Measurements from ENCODE around the gene IL27RA. TPM values are rescaled to one million over a fixed set of nuclear protein-coding genes. Genes with fewer than 3 reads are reported as not detected.

The IL27RA gene
- total and polyA plus RNA-seq, 3 donors from 2014 or later, result 3.5 to 5.2 (median 4.9) TPM

- H3K9me3 ChIP-seq, result no peaks in the 10 kb centered on the region
- no peak for DNase-seq
- no peaks in the 10 kb centered on the region for H3K36me3 ChIP-seq (ENCODE audit: low read depth, missing control alignments)
- H3K27ac ChIP-seq, result no peak overlapping the region
- intact Hi-C loops (cut with DNase I; ENCODE audit: low total_unique reads), result no loop called here
- no peaks in the 10 kb centered on the region for H3K4me1 ChIP-seq
- 88 to 90% methylated on average over 6 to 9 of the region's 9 CpGs for WGBS, 2 donors
- TF ChIP-seq CTCF (IDR thresholded peaks at IDR 0.05) (no peak), POLR2A (IDR thresholded peaks at IDR 0.05) (no peak)
- H3K4me3 ChIP-seq, result no peak overlapping the region
- H3K27me3 ChIP-seq, result no peaks in the 10 kb centered on the region
These were observed 20.4 kb downstream of the IL27RA start for GRCh38 chr19:14051980-14052379.

- no peak for DNase-seq
- WGBS, 2 donors, result 88 to 91% methylated on average over 6 of the region's 6 CpGs
- Histone ChIP-seq H3K27me3 (no peaks in the 10 kb centered on the region), H3K36me3 (ENCODE audit: low read depth, missing control alignments) (no peaks in the 10 kb centered on the region), H3K4me1 (no peaks in the 10 kb centered on the region), H3K4me3 (no peak overlapping the region), H3K9me3 (no peaks in the 10 kb centered on the region), H3K27ac (no peak overlapping the region)
- intact Hi-C loops (cut with DNase I; ENCODE audit: low total_unique reads), result no loop called here
- no peak for TF ChIP-seq CTCF (IDR thresholded peaks at IDR 0.05)
- no peak for TF ChIP-seq POLR2A (IDR thresholded peaks at IDR 0.05)
These were observed 20.9 kb downstream of the IL27RA start for GRCh38 chr19:14052470-14052869.

GRCh38 chr19:14053032-14053431 is 21.5 kb downstream of the IL27RA start:
- DNase-seq, result no peak
- H3K27ac ChIP-seq, result no peak overlapping the region
- no peaks in the 10 kb centered on the region for H3K36me3 ChIP-seq (ENCODE audit: low read depth, missing control alignments)
- H3K4me3 ChIP-seq, result no peak overlapping the region
- H3K9me3 ChIP-seq, result no peaks in the 10 kb centered on the region
- no peak for TF ChIP-seq CTCF (IDR thresholded peaks at IDR 0.05)
- peaks cover 3% of the 10 kb centered on the region for H3K4me1 ChIP-seq
- no peaks in the 10 kb centered on the region for H3K27me3 ChIP-seq
- intact Hi-C loops (cut with DNase I; ENCODE audit: low total_unique reads), result no loop called here
- WGBS, 2 donors, result 94 to 95% methylated on average over 3 of the region's 3 CpGs

GRCh38 chr19:14053500-14053899 is 21.9 kb downstream of the IL27RA start:
- H3K27ac ChIP-seq, result no peak overlapping the region
- no peaks in the 10 kb centered on the region for H3K27me3 ChIP-seq
- intact Hi-C loops (cut with DNase I; ENCODE audit: low total_unique reads), result no loop called here
- WGBS, 2 donors, result 89 to 100% methylated on average over 3 to 10 of the region's 11 CpGs
- H3K9me3 ChIP-seq, result no peaks in the 10 kb centered on the region
- DNase-seq, result no peak
- TF ChIP-seq POLR2A (IDR thresholded peaks at IDR 0.05) (no peak), CTCF (IDR thresholded peaks at IDR 0.05) (no peak)
- H3K36me3 ChIP-seq (ENCODE audit: low read depth, missing control alignments), result no peaks in the 10 kb centered on the region
- H3K4me1 ChIP-seq, result peaks cover 3% of the 10 kb centered on the region
- no peak overlapping the region for H3K4me3 ChIP-seq

GRCh38 chr19:14054099-14054498 is 22.5 kb downstream of the IL27RA start:
- DNase-seq, result no peak
- TF ChIP-seq CTCF (IDR thresholded peaks at IDR 0.05), result no peak
- no peak for TF ChIP-seq POLR2A (IDR thresholded peaks at IDR 0.05)
- WGBS, 2 donors, result 86 to 87% methylated on average over 6 of the region's 6 CpGs

More at GRCh38 chr19:14054099-14054498, 22.5 kb downstream of the IL27RA start:
- peaks cover 3% of the 10 kb centered on the region for H3K4me1 ChIP-seq
- no peaks in the 10 kb centered on the region for H3K36me3 ChIP-seq (ENCODE audit: low read depth, missing control alignments)
- no peak overlapping the region for H3K27ac ChIP-seq
- H3K9me3 ChIP-seq, result no peaks in the 10 kb centered on the region
- H3K4me3 ChIP-seq, result no peak overlapping the region
- H3K27me3 ChIP-seq, result no peaks in the 10 kb centered on the region
- intact Hi-C loops (cut with DNase I; ENCODE audit: low total_unique reads), result no loop called here

Measured in testis (tissue), 3 donors.